HG02870 (cell line): ENCODE measurements around the gene CFAP20DC.
"Not testable (repeated sequence)": the region's sequence is repeated elsewhere in the genome, so short reads cannot be mapped to it uniquely, and the experiment has no call there.

Source experiments
- ATAC-seq: cut with Tn5 transposase; IDR thresholded peaks from one replicate; pipeline ENCODE4 v1.9.1; 2021; ENCODE audit warnings: mild to moderate bottlenecking, moderate library complexity; ENCODE audit not compliant: unreplicated experiment

Gene CFAP20DC

DNA sequence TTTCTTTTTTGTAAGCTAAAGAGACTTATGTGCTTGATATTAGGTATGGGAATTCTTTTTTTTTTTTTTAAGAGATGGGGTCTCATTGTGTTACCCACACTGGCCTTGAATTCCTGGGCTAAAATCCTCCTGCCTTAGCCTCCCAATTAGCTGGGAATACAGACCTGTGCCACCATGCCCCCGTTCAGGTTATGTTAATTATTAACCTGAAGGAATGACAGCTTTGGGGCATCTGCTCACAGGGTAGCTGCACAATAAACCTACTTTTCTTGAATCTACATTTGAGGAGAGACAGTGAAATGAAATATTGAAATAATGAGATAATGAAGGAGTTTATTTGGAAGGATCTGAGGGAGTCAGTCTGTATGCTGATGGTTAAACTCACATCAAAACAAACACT is 225.0 kb downstream of the CFAP20DC start:
- ATAC-seq: no peak

DNA sequence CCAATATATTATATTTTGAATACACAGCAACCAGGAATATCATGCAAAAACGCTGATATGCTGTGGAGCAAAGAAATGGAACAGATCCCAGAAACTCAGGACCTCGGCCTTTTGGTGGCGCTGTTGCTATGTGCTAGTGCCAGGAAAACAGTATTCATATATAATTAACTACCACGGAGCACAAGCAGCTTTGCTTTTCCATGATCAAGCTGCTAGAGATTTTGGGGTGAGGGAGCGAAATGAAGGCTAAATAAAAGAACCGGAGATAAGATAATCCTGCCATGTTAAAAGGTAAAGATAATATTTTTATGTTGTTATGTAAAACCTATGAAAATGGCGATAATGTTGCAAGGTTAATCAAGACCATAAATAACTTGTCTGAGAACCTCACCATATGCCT is 225.5 kb downstream of the CFAP20DC start:
- ATAC-seq: no peak

DNA sequence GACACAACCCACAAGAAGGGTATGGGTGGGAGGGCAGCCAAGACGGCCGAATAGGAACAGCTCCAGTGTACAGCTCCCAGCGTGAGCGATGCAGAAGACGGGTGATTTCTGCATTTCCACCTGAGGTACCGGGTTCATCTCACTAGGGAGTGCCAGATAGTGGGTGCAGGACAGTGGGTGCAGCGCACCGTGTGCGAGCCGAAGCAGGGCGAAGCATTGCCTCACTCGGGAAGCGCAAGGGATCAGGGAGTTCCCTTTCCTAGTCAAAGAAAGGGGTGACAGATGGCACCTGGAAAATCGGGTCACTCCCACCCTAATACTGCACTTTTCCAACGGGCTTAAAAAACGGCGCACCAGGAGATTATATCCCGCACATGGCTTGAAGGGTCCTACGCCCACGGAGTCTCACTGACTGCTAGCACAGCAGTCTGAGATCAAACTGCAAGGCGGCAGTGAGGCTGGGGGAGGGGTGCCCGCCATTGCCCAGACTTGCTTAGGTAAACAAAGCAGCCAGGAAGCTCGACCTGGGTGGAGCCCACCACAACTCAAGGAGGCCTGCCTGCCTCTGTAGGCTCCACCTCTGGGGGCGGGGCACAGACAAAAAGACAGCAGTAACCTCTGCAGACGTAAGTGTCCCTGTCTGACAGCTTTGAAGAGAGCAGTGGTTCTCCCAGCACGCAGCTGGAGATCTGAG is 243.1 kb downstream of the CFAP20DC start:
- ATAC-seq: not testable (repeated sequence)

DNA sequence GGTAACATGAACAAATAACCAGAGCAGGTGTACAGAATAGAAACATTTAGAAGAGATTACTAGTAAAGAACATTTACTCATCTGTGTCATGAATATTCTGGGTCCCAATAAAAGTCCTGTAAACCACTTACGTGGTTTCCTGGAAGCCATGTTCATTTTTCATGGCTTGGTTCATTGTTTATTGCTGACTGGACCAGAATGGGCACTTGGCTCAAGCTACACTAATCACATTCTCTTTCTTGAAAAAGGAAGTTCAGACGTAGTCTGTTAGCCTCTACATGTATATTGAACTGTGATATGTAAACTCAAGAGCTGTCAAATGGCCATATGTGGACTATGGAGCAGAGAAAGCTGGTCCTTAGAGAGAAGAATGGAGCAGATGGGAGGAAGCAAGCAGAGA is 244.9 kb downstream of the CFAP20DC start:
- no peak for ATAC-seq

DNA sequence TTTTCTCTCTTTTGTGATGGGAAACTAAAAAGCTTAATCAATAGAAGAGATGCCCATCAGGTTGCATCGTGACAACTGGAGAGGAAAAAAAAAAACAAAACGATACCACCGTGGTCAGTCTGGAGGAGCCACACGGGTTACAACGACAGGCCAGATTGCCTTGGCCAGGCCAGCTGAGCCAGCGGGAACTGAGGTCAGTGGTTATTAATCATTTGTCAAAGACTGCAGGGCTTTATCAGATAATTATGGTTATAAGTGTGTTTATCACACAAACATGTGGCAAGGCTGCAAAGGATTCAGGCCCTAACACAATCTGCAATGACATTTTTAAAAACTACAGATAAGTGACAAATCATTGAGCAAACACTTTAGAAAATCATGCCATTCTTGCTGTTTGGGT is 248.3 kb downstream of the CFAP20DC start:
- ATAC-seq: no peak

DNA sequence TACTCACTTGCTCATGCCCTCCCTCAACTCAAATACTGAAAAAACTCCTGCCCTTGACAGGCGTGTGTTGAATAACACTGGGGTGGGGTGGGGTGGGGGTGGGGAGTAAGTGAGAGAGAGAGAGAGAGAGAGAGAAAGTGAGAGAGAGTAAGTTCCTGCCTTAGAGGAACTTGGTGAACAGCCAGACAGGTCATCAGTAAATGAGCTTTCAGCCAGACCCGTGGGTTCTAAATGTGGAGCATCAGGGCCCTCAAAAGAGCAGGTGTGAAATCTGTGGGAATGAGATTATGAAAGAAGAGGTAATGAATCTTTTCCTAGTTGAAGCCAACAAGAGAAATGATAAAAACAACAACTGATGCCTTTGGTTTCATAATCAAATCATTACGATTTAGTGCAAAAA is 248.9 kb downstream of the CFAP20DC start:
- ATAC-seq: no peak

DNA sequence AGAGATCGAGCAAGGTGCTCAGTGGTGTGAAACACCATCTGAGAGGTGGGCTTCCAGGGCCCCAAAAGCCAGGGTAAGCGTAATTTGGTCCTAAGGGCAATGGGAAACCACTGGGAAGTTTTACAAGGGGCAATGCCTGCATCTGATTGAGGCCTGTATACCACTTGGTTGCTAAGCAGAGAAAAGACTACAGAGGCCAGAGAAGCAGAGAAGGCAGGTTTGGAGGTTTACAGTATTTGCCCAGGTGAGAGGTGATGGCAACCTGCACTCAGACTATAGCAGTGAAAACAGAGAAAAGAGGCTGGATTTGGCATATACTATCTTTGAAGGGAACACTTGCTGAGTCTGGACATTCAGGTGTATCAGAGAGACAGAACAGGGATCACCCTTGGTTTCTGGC is 249.8 kb downstream of the CFAP20DC start:
- no peak for ATAC-seq

DNA sequence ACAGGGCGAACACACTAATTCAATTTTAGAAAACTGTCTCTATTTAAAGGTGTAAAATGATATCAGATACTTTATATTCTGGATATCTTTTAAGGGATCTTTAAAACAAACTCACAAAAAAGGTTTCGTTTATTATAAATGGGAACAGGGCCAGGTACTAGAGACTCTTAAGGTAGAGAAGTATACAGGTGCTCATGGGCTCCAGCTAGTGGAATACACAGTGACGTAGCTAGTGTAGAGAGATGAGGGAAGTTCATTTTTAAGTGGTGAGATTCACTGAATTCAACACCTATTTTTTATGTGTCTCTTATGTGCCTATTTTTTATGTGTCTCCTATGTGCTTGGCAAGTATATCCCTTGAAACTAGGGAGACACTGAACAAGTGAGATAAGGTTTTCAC is 250.6 kb downstream of the CFAP20DC start:
- no peak for ATAC-seq

DNA sequence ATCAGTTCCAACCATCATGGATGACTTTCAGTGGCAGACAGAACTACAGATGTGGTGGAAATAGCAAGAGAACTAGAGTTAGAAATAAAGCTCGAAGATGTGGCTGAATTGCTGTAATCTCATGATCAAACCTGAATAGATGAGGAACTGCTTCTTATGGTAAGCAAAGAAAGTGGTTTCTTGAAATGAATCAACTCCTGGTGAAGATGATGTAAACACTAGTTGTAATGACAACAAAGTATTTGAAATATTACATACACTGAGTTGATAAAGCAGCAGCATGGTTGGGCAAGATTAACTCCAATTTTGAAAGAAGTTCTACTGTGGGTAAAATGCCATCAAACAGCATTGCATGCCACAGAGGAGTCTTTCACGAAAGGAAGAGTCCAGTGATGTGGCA is 251.5 kb downstream of the CFAP20DC start:
- ATAC-seq: no peak

DNA sequence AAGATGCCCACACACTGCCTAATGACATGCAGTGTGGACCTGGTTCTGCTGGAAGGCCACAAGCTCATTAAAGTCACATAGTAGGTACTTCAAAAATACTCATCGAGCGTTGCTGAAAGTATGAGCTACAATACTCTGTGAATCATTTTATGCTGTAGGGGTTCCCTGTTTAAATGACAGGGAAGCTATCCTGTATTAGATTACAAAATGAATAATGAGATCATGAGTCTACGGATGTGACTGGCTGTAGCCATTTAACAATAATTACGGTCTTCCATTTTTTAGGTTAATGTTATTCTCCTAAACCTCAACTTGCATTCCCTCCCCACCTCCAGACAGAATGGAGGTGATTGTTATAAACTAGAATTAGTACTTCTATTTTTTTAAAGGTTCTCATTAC is 255.1 kb downstream of the CFAP20DC start:
- ATAC-seq: no peak

DNA sequence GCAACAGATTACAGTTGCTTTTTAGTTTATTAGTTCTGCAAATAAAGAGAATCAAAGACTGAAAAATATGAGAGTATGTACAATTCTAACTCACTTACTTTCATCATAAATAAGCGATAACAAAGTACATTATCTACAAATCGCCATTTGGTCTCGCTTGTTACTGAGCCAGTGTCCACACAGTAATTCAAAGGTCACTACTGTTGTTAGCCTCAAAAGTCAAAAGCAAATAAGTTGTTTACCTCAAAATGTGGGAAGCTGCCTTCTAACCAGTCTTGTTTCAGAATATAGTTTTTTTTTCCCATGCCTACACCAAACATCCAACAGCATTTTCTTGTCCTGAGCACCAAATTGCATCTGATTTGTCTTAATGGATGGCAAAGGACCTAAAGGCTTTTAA is 255.9 kb downstream of the CFAP20DC start:
- no peak for ATAC-seq

DNA sequence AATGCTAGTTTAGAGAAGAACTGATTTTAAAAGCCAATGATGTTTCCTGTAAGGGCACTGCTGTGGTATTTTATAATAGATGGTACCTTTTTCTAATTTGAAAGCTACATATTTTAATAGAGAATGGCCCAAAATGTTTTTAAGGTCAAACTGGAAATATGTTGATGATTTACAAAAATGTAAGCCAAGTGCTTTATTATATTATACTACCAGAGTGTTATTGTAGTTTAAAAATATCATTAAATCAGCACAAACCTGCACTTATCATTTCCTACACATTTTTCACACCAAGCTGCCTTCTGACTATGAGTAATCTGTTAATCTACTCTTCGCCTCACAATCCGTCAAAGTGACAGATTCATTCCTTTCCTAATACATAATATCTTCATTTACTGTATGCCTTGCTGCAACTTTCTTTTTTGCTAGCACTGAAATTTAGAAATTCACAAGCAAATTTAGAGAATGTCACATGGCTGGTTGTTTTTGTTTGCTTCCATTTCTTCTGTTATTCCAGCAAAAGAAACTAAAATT is 256.8 kb downstream of the CFAP20DC start:
- ATAC-seq: no peak

DNA sequence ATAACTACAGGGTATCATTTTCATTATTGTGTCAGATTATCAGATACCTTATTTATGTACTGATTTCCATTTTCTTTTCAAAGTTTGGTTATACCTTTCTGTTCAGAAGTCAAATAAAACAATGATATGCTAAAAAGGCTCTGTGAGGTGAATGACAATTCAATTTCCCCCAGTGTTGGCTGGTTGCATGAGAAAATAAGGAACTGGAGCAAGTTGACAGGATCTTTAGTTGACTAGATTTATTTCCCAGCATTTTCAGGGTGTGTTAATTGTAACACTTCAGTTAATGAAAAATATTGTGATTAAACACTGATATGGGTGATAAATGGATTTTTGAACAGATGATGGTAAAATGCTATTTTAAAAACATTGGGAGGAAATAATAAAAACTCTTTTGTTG is 260.4 kb downstream of the CFAP20DC start:
- no peak for ATAC-seq

DNA sequence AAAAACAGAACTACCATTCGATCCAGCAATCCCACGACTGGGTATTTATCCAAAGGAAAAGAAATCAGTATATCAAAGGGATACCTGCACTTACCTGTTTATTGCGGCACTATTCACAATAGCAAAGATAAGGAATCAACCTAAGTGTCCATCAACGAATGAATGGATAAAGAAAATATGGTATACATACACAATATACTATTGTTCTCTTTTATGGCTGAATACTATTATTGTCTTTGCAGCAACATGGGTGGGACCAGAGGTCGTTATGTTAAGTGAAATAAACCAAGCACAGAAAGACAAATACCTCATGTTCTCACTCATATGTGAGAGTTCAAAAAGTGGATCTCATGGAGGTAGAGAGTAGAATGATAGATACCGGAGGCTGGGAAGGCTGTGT is 264.9 kb downstream of the CFAP20DC start:
- ATAC-seq: no peak

DNA sequence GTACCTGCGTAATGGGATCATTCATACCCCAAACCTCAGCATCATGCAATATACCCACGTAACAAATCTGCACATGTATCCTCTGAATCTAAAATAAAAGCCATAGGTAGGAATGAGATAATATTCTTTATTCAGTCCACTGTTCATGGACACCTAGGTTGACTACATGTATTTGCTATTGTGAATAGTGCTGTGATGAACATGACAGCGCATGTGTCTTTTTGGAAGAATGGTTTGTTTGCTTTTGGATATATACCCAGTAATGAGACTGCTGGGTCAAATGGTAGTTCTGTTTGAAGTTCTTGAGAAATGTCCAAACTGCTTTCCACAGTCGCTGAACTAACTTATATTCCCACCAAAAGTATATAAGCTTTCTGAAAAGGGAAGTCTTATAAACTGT is 265.4 kb downstream of the CFAP20DC start:
- ATAC-seq: no peak

DNA sequence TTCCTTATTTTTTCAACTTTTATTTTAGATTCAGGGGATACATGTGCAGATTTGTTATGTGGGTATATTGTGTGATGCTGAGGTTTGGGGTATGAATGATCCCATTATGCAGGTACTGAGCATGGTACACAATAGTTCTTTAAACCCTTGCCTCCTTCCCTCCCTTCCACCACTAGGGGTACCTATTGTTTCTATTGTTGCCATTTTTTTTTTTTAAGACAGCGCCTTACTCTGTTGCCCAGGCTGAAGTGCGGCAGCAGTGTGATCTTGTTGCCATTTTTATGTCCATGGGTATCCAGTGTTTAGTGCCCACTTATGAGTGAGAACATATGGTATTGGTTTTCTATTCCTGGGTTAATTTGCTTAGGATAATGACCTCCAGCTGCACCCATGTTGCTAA is 266.0 kb downstream of the CFAP20DC start:
- no peak for ATAC-seq

DNA sequence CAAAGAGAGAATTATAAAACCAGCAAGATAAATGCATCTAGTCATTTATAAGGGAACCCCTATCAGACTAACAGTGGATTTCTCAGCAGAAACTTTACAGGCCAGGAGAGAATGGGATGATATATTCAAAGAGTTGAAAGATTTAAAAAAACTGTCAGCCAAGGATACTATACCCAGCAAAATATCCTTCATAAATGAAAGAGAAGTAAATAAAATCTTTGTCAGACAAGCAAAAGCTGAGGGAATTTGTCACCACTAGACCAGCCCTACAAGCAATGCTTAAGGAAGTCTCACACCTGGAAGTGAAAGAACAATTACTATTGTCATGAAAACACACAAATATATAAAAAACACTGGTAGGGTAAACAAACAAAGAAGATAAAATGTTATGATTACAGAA is 269.9 kb downstream of the CFAP20DC start:
- no peak for ATAC-seq

DNA sequence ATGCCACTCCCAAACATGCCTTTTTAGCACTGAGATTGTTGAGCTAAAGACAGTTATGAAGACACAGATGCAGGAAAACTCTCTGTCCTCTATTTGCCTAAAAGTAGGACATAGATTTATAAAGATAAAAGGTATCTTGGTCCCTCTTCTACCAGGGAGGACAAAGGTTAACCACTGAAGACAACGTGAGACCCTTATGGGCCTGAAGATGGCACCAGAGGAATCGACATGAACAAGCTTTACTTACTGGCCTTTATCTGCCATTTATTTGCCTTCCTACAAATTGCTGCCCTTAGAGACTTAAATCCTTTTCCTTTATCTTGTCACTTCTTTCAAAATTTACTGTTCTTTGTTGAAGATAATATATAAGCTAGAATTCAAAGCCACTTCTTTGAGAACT is 273.6 kb downstream of the CFAP20DC start:
- ATAC-seq: no peak

DNA sequence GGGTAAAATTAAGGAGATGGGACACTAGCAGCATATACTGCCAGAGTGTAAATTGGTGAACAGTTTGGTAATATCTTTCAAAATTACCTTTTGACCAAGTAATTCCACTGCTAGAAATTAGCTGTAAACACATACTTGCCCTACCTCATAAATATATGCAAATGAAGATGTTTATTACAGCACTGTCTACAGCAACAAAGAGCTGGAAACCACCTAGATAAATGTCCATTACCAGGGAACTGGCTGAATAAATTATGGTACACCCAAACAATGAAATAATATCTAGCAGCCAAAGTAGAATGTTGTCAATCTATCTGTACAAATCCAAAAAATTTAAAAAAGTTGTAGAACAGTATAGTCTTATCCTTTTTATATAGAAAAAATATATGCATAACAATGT is 277.4 kb downstream of the CFAP20DC start:
- ATAC-seq: no peak

DNA sequence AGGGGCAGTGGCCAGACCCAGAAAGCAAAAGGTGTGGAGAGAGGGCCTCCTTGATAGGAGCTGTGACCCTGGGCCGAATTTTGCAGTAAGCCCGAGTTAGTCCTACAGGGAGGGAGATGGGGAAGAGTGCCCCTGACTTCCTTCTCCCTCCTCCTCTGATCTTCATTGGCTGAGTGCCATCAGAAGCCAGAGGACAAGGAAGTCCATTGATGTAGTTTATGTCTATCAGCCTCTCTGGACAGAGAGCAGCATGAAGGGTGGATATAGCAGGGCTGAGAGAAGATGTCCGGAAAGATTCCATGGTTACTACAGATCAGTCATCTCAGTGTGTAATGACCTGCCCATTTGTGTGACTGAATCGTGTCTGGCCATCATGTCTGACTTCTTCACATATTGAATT is 280.8 kb downstream of the CFAP20DC start:
- no peak for ATAC-seq

DNA sequence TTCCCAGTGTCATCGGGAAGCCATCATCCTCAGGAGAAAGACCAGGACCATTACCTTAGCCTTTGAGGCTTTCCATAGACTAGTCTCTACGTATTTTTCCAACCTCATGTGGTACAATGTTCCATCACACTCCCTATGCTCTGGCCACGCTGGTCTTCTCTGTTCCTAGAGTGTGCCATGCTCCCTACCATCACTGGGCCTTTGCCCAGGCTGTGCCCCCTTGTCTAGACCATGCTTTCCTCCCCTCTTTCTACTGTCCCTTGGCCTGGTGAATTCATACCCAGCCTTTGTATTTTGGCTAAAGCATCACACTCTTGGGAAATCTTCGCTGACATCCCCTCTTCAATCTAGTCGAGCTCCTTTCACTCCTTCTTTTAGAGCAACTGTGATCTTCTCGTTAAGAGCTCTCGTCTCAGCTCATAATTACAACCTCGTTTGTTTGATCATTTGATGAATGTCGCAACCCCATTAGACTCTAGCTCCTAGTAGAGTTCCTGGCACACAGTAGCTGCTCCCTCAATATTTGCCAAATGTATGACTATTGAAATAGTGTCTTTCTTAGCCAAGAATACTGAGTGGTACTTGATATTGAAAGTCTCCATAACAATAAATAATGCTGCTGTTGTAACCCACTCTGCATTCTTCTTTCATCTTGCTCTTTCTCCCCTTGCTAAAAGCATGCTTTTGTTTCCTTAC is 283.1 kb downstream of the CFAP20DC start:
- no peak for ATAC-seq

DNA sequence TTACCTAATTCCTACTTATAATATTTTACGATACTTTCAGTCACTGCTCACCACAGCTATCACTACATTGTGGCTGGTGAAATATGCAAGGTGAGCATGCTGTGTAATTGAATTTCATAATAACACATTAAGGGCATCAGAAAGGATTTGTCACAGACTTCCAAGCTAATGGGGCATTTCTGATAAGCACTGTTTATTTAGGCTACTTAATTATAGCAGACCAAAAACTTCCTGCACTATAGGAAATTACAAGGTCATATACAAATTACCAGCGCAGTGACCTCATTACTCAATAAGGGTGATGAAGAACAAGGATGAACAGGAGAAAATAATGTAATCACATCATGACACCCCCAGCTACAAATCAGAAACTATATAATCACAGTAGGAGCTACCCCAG is 294.7 kb downstream of the CFAP20DC start:
- ATAC-seq: no peak

DNA sequence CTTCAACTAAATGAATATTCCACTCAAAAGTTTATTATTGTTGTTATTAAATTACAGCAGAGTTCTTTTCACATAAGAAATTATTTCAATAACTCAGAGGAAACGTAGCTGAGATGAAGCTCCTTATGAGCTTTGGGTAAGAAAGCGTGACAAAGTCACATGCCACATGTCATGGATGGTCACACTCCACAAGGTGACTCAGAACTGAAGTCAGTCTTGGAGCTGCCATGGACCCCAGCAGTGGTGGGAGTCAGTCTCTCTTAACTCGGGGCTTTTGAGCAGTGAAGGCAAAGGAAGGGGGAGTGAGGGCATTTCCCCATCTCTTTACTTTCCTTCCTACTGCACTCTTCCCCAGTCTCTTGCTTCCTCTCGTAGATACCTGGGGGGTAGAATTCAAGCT is 295.8 kb downstream of the CFAP20DC start:
- ATAC-seq: peak; percentile 49
